Activated CD4-positive, CD25-positive, alpha-beta regulatory T cell treated with anti-CD3 and anti-CD28 coated beads, Interleukin-2, amount 50 U/mL, for 16 hours (primary cell): Measurements from ENCODE around the gene FUT8.

Experiments used
- DNase-seq: peaks from one replicate; pipeline ENCODE4 v3.0.0-alpha.2; 2020; ENCODE audit warnings: low read depth, low spot score

The FUT8 gene

GRCh38 chr14:65412032-65412846 lies at the start of gene FUT8:
Gene FUT8, plus strand, starts transcription at chr14:65412730. Its CDS starts 148,834 bp downstream, at chr14:65561564.
- DNase-seq: peak; percentile 84

- DNase-seq: no peak
These were observed 45.5 kb upstream of the FUT8 start for GRCh38 chr14:65366802-65367565.

- no peak for DNase-seq
These were observed 43.0 kb upstream of the FUT8 start for GRCh38 chr14:65369560-65369959.

- no peak for DNase-seq
These were observed 41.7 kb upstream of the FUT8 start for GRCh38 chr14:65370801-65371248.

- DNase-seq: no peak
These were observed 40.7 kb upstream of the FUT8 start for GRCh38 chr14:65371784-65372183.

GRCh38 chr14:65373016-65373670 lies 39.4 kb upstream of the FUT8 start:
- no peak for DNase-seq

GRCh38 chr14:65373671-65374039 lies 38.9 kb upstream of the FUT8 start:
- no peak for DNase-seq

- no peak for DNase-seq
These were observed 35.0 kb upstream of the FUT8 start for GRCh38 chr14:65377576-65377975.

GRCh38 chr14:65382586-65382985 lies 29.9 kb upstream of the FUT8 start:
- DNase-seq: no peak

GRCh38 chr14:65387171-65387570 lies 25.4 kb upstream of the FUT8 start:
- no peak for DNase-seq

- no peak for DNase-seq
These were observed 24.9 kb upstream of the FUT8 start for GRCh38 chr14:65387628-65388027.

- DNase-seq: no peak
These were observed 20.2 kb upstream of the FUT8 start for GRCh38 chr14:65392296-65392695.

- DNase-seq: no peak
These were observed 16.2 kb upstream of the FUT8 start for GRCh38 chr14:65396082-65396910.

GRCh38 chr14:65403231-65403630 lies 9.3 kb upstream of the FUT8 start:
- no peak for DNase-seq

- DNase-seq: no peak
These were observed 4.4 kb upstream of the FUT8 start for GRCh38 chr14:65408113-65408512.

GRCh38 chr14:65410640-65411039 lies 1.9 kb upstream of the FUT8 start:
- DNase-seq: no peak

- DNase-seq: peak; percentile 57
These were observed 886 bp upstream of the FUT8 start for GRCh38 chr14:65411656-65412031.

- DNase-seq: no peak
These were observed 567 bp downstream of the FUT8 start for GRCh38 chr14:65412856-65413738.

- no peak for DNase-seq
These were observed 1.2 kb downstream of the FUT8 start for GRCh38 chr14:65413739-65414045.

- no peak for DNase-seq
These were observed 2.5 kb downstream of the FUT8 start for GRCh38 chr14:65414961-65415589.
